IPS-15b (cell line): Measurements from ENCODE around the gene ADCY1.

Source experiments
- H3K27me3 ChIP-seq: one replicate; pipeline ENCODE4 v1.6.1; 2013; ENCODE audit warnings: low read length; ENCODE audit not compliant: control insufficient read depth, insufficient read depth
- H3K36me3 ChIP-seq: one replicate; pipeline ENCODE4 v1.6.1; 2013; ENCODE audit warnings: low read length; ENCODE audit not compliant: control insufficient read depth, insufficient read depth
- H3K4me1 ChIP-seq: one replicate; pipeline ENCODE4 v1.6.1; 2013; ENCODE audit warnings: mild to moderate bottlenecking, low read length; ENCODE audit not compliant: control insufficient read depth, insufficient read depth
- H3K4me3 ChIP-seq: one replicate; pipeline ENCODE4 v1.5.1; 2013; ENCODE audit warnings: low read depth, low read length
- H3K9ac ChIP-seq: one replicate; pipeline ENCODE4 v1.6.1; 2013; ENCODE audit warnings: low read depth, mild to moderate bottlenecking, low read length
- H3K9me3 ChIP-seq: one replicate; pipeline ENCODE4 v1.6.1; 2013; ENCODE audit warnings: mild to moderate bottlenecking, low read length; ENCODE audit not compliant: control insufficient read depth, insufficient read depth

Gene ADCY1

DNA sequence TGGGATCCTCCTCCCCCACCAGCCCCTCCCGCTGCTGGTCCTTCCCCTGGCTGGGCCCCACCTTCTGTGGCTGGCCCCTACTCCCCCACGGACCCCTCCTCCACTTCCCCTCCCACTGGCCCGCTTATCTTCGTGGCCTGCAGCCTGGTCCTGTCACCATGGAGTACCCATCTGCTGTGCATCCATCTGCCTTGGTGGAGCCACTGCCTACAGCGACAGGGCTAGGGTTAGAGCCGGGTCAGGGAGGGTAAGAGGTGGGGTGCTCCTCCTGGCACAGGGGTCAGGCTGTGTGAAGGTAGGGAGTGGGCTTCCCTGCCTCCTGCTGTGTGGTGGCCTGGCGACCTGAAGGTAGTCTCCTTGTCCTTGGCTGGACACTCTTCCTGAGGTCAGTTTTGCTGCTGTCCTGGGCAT lies 5.2 kb downstream of the ADCY1 start:
- peaks cover 21% of the 10 kb centered on the region for H3K27me3 ChIP-seq
- H3K4me3 ChIP-seq: no peak overlapping the region
- no peak overlapping the region for H3K9ac ChIP-seq
- H3K4me1 ChIP-seq: peaks cover 31% of the 10 kb centered on the region
- H3K9me3 ChIP-seq: no peaks in the 10 kb centered on the region
- no peaks in the 10 kb centered on the region for H3K36me3 ChIP-seq

DNA sequence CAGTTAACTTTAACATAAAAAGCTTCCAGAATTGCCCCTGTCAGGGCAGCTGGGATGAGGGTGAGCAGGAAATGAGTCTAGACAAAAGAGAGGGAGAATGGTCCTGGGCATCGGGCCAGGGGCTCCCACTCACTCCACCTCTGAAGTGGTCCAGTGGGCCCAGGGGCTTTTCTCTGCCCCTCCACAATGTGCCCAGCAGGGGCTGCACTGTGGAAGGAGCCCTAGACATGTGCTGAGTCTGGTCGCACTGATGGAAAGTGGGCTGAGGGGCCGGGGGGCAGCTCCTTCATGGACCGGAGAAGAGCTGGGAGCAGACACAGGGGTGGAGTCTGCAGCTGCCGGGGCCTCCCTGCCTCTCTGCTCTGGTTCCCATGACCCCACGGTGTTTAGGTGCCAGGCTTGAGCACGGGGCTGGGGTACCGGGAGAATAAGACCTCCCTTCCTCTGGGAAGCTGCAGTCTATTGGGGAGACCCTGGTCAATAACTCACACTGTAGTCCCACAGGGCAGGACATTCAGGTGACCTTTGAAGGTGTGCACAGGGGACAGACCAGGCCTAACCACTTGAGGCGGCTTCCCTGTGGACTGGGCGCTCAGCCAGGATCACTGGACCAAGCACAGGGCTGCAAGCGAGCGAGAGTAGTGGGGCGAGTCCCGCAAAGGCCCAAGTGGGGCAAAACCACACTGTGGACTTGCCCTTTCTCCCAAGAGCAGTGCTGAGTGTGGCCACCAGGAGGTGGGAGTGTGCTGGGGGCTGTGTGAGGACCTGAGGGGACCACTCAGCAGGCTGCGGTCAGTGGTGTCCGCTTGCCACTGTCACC lies 6.1 kb downstream of the ADCY1 start:
- H3K9me3 ChIP-seq: no peaks in the 10 kb centered on the region
- no peaks in the 10 kb centered on the region for H3K36me3 ChIP-seq
- peaks cover 31% of the 10 kb centered on the region for H3K4me1 ChIP-seq
- peaks cover 14% of the 10 kb centered on the region for H3K27me3 ChIP-seq
- no peak overlapping the region for H3K9ac ChIP-seq
- H3K4me3 ChIP-seq: no peak overlapping the region

DNA sequence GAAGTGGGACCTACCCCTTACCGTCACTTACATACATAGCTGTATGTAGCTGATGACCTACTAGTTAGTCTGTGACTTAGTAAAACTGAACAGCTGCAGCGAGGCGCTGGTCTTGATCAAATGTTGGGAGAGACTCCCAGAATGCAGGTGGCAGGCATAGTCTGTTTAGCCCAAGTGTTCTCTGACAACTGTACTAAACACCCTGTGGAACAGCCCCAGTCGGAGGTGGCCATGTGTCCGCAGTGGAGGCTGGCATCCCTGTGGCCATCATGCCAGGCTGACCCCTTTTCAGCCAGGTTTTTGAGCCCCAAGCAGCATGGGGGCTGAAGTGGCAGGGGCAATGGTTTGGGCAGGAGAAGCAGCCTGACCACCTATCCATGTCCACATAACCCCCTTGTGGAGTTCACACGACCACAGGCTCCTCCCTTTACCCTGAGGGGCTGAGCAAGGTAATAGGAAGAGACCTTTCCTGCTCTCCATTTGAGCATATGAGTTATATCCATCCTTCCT lies 7.2 kb downstream of the ADCY1 start:
- peaks cover 4% of the 10 kb centered on the region for H3K27me3 ChIP-seq
- peaks cover 31% of the 10 kb centered on the region for H3K4me1 ChIP-seq
- H3K4me3 ChIP-seq: no peak overlapping the region
- no peak overlapping the region for H3K9ac ChIP-seq
- H3K36me3 ChIP-seq: no peaks in the 10 kb centered on the region
- no peaks in the 10 kb centered on the region for H3K9me3 ChIP-seq

DNA sequence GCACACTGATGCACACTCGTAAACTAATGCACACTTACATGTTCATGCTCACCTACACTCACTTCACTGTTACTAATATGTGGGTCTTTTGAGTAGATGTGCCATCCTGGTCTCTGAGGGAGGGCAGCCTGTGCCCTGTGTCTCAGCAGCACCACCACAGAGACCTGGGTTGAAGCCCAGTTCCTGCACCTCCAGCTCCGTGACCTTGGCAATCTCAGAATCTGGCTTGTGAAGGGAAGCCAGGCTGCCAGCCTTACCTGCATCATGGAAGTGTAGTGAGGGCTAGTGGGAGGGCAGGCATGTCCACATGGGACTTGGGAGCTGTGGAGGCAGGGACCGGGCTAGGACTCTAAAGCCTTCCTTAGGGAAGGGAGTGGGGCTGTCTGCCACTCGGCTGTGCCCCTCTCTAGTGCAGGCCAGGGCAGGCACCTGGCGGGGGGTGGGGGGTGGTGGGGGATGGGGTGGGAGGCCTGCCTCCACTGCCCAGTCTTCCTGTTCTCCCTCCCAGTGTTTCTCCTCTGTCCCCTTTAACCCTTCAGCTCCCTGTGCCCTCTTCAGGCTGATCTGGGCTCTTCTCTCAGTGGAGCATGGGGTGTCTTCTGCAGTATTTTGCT lies 8.1 kb downstream of the ADCY1 start:
- no peaks in the 10 kb centered on the region for H3K9me3 ChIP-seq
- no peaks in the 10 kb centered on the region for H3K27me3 ChIP-seq
- peaks cover 30% of the 10 kb centered on the region for H3K4me1 ChIP-seq
- H3K9ac ChIP-seq: no peak overlapping the region
- H3K36me3 ChIP-seq: no peaks in the 10 kb centered on the region
- peak overlapping the region; percentile 0 for H3K4me3 ChIP-seq

DNA sequence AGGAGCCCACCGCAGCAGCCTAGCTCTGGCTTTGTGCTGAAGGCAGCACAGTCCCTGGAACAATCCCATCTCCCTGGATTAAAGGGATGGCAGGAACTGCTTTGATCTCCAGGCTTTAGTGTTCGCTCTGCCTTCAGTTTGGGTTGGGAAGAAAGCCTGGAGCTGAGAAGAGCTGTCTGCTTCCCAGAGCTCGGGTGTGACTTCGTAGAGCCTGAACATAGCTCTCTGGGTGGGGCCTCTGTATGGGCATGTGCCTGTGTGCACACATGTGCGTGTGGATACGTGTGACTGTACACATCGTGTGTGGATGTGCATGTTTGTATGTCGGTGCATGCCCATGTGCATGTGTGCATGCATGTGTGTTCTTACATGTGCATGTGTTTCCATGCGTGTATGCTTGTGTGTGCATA lies 8.7 kb downstream of the ADCY1 start:
- peaks cover 24% of the 10 kb centered on the region for H3K4me1 ChIP-seq
- H3K36me3 ChIP-seq: no peaks in the 10 kb centered on the region
- H3K9me3 ChIP-seq: no peaks in the 10 kb centered on the region
- H3K27me3 ChIP-seq: no peaks in the 10 kb centered on the region
- no peak overlapping the region for H3K9ac ChIP-seq
- H3K4me3 ChIP-seq: peak overlapping the region; percentile 0

DNA sequence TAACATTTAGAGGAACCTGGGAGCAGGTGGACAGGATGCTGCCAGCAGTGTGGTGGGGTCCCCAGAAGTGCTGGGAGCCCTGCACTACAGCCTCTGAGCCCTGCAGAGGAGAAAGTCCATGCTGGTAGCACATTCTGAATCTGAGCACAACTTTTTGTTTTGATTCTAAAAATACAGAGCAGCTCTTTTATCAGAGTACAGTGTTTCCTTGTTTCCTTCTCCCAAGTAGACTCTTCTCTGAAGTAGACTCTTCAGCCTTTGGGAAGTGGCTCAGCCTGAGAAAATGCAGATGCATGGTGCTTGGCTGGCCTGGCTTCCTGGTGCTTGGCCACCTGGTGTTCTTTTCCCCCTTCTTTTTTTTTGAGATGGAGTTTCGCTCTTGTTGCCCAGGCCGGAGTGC lies 9.1 kb downstream of the ADCY1 start:
- H3K4me1 ChIP-seq: peaks cover 24% of the 10 kb centered on the region
- no peak overlapping the region for H3K9ac ChIP-seq
- H3K27me3 ChIP-seq: no peaks in the 10 kb centered on the region
- H3K9me3 ChIP-seq: no peaks in the 10 kb centered on the region
- no peak overlapping the region for H3K4me3 ChIP-seq
- H3K36me3 ChIP-seq: no peaks in the 10 kb centered on the region

DNA sequence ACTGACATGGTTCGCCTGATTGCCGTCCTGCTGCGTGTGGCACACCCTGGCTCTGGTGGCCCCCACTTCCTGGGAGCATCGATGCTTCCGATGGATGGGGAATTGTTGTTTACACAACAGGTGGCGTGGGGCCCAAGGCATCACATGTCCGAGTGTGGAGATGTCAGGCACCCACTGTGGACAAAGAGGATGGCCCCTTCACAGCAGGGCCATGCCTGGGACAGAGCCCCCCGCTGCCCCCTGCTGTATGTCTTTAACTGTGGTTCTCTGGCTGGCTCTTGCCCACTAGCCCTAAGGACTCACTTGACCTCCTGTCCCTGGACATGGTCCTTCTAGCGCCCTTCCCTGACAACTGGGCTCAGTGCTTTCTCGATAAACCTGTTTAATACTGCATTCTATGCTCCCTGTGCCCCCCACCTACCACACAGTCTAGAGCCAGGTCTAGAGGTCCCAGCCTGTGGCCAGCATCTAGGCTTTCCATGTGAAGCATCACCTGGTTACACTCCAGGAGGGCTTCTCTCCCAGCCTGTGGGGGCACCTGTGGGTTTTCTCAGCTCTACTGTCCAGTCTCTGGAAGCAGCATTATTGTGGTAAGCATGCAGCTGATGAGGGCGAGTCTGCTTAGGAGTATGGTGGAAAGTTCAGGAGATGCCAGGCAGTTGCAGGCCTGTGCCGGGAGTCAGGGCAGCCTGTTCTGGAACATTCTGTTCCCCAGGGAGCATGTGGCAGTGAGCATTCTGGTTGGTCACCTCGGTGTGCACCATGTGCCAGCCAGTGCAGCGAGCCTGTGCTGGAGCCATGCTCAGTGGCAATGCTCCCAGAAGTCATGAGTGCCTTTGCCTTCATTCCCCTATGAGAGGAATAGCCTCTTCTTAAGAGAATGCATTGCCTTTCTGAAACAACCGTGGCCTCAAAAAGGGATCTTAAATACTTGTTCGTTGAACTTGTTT lies 10.4 kb downstream of the ADCY1 start:
- Histone ChIP-seq H3K4me3 (no peak overlapping the region), H3K27me3 (no peaks in the 10 kb centered on the region), H3K9me3 (no peaks in the 10 kb centered on the region), H3K36me3 (no peaks in the 10 kb centered on the region), H3K9ac (no peak overlapping the region), H3K4me1 (peaks cover 17% of the 10 kb centered on the region)

DNA sequence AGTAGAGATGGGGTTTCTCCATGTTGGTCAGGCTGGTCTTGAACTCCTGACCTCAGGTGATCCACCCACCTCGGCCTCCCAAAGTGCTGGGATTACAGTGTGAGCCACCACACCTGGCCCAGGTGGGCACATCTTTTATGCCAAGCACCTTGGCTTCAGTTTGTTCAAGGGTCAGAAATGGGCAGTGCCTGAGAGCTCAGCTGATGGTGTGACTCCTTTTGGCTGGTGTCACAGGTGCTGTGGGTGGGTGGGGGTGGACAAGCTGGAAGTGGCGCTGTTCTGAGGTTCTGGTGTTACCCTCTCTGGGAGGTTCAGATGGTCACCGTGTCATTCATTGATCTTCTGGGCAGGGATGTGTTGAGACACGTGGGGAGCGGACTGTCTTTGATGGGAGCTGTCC lies 11.5 kb downstream of the ADCY1 start:
- peaks cover 18% of the 10 kb centered on the region for H3K4me1 ChIP-seq
- no peak overlapping the region for H3K4me3 ChIP-seq
- no peaks in the 10 kb centered on the region for H3K36me3 ChIP-seq
- no peaks in the 10 kb centered on the region for H3K9me3 ChIP-seq
- H3K9ac ChIP-seq: no peak overlapping the region
- H3K27me3 ChIP-seq: no peaks in the 10 kb centered on the region

DNA sequence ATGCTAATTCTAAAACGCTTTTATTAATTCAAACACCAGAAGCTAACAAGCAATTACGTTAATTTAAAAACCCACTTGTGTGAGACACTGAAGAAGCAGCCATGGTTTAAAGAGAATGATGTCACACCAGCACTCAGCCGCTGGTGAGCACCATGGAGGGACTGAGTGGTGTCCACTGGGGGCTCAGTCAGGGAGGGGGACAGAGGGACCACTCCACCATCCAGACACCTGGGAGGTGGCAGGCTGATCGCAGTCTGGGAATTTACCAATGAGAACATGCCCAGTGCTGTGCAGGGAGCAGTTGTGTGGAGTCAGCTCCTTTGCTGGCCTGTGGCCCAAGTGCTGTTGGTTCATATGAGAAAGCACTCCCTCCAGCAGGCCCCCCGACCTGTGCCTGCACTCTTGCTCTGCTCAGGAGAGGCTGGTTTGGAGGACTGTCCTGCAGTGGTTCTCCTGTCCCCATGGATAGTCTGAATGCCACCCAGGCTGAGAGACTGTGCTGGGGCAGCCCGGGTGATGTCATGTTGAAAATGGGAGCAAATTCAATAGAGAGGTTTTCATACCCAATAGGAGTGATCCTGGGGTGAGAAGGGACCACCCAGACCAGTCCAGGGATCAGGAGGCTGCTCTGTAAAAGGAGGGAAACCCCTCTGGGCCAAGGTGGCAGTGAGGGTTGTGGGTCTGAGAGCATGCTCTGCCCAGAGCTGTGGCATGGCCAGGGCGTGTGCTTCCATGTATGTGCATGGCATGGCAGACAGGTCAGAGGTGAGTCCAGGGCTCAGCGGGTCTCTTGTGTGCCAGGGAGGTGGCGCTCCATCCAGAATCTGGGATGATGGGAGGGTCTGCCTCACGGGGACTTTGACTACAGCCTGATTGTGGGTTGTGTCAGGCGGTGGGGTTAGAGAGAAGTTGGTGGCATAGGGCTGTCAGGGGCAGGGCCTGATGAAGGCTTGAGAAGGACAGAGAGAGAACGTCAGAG lies 12.7 kb downstream of the ADCY1 start:
- Histone ChIP-seq H3K9ac (no peak overlapping the region), H3K4me3 (no peak overlapping the region), H3K27me3 (no peaks in the 10 kb centered on the region), H3K9me3 (no peaks in the 10 kb centered on the region), H3K4me1 (peaks cover 16% of the 10 kb centered on the region), H3K36me3 (no peaks in the 10 kb centered on the region)

DNA sequence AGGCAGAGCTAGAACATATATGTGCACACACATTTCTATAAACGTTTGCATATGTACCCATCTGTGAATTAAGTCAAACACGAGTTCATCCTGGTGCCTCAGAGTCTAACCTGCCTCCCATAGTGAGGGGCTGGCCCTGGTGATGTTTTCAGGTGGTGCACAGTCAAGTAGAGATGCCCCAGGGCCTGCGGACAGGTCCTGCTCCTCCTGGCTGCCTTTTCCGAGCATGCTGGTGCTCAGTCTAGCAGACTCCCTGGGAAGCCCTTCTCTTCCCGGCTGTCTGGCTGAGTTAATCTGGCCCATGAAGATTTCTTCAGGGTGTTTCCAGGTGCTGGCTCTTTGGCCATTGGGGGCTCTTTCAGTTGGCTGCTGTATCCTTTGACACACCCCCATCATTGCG lies 14.3 kb downstream of the ADCY1 start:
- no peaks in the 10 kb centered on the region for H3K27me3 ChIP-seq
- peaks cover 2% of the 10 kb centered on the region for H3K4me1 ChIP-seq
- H3K4me3 ChIP-seq: no peak overlapping the region
- H3K36me3 ChIP-seq: peaks cover 4% of the 10 kb centered on the region
- no peaks in the 10 kb centered on the region for H3K9me3 ChIP-seq
- H3K9ac ChIP-seq: no peak overlapping the region
